ENCODE measurements around the gene GREB1L.
"Not testable (repeated sequence)": the region's sequence is repeated elsewhere in the genome, so short reads cannot be mapped to it uniquely, and the experiment has no call there.

Gene GREB1L

GRCh38 chr18:21210278-21210677, 31.8 kb upstream of the GREB1L start:
- no peak for TF ChIP-seq ZNF274 (IDR thresholded peaks at IDR 0.05; ENCODE audit: low read depth, low read length)
- no peak for TF ChIP-seq YY1 (IDR thresholded peaks at IDR 0.05; ENCODE audit: insufficient read depth, insufficient read length)
- TF ChIP-seq SUZ12 (IDR thresholded peaks at IDR 0.05; ENCODE audit: extremely low read depth, insufficient read depth, insufficient read length), result no peak
- Histone ChIP-seq H3K9me3 (ENCODE audit: insufficient read depth, low read length) (no peaks in the 10 kb centered on the region), H3K4me3 (ENCODE audit: insufficient read length, low read depth) (no peak overlapping the region), H3K36me3 (ENCODE audit: insufficient read depth, insufficient read length, low read length) (no peaks in the 10 kb centered on the region), H3K27me3 (ENCODE audit: insufficient read depth, insufficient read length) (peaks cover 3% of the 10 kb centered on the region), H3K9ac (ENCODE audit: insufficient read length, low read depth) (no peak overlapping the region), H3K4me1 (ENCODE audit: insufficient read depth, insufficient read length) (no peaks in the 10 kb centered on the region)
- no peak for DNase-seq (ENCODE audit: low read depth, low spot score)

- DNase-seq (ENCODE audit: low read depth, low spot score), result no peak
- Histone ChIP-seq H3K9ac (ENCODE audit: insufficient read length, low read depth) (no peak overlapping the region), H3K4me3 (ENCODE audit: insufficient read length, low read depth) (no peak overlapping the region), H3K27me3 (ENCODE audit: insufficient read depth, insufficient read length) (peaks cover 8% of the 10 kb centered on the region), H3K4me1 (ENCODE audit: insufficient read depth, insufficient read length) (no peaks in the 10 kb centered on the region), H3K9me3 (ENCODE audit: insufficient read depth, low read length) (no peaks in the 10 kb centered on the region), H3K36me3 (ENCODE audit: insufficient read depth, insufficient read length, low read length) (no peaks in the 10 kb centered on the region)
- TF ChIP-seq SUZ12 (IDR thresholded peaks at IDR 0.05; ENCODE audit: extremely low read depth, insufficient read depth, insufficient read length), result no peak
- no peak for TF ChIP-seq ZNF274 (IDR thresholded peaks at IDR 0.05; ENCODE audit: low read depth, low read length)
- no peak for TF ChIP-seq YY1 (IDR thresholded peaks at IDR 0.05; ENCODE audit: insufficient read depth, insufficient read length)
Measured at GRCh38 chr18:21210784-21211183, 31.2 kb upstream of the GREB1L start.

DNA sequence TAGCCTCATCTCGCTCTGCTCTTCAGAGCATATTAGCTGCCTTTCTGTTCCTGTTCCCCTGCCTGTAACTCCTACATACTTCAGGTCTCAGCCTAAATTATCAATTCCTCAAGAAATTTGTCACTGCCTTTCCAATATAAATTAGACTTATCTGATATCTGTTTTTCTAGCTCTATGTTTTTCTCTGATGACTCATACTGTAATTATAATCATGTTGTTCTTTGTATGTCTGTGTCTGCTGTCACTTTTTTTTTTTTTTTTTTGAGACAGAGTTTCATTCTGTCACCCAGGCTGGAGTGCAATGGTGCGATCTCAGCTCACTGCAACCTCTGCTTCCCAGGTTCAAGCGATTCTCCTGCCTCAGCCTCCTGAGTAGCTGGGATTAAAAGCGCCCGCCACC, 27.6 kb upstream of the GREB1L start:
- H3K9ac ChIP-seq (ENCODE audit: insufficient read length, low read depth); H3K9me3 ChIP-seq (ENCODE audit: insufficient read depth, low read length); H3K36me3 ChIP-seq (ENCODE audit: insufficient read depth, insufficient read length, low read length); H3K4me3 ChIP-seq (ENCODE audit: insufficient read length, low read depth); H3K4me1 ChIP-seq (ENCODE audit: insufficient read depth, insufficient read length); DNase-seq (ENCODE audit: low read depth, low spot score): not testable (repeated sequence)
- H3K27me3 ChIP-seq (ENCODE audit: insufficient read depth, insufficient read length), result peaks cover 29% of the 10 kb centered on the region

GRCh38 chr18:21215490-21215889, 26.5 kb upstream of the GREB1L start:
- TF ChIP-seq YY1 (IDR thresholded peaks at IDR 0.05; ENCODE audit: insufficient read depth, insufficient read length) (no peak), ZNF274 (IDR thresholded peaks at IDR 0.05; ENCODE audit: low read depth, low read length) (no peak), SUZ12 (IDR thresholded peaks at IDR 0.05; ENCODE audit: extremely low read depth, insufficient read depth, insufficient read length) (no peak)
- Histone ChIP-seq H3K9me3 (ENCODE audit: insufficient read depth, low read length) (no peaks in the 10 kb centered on the region), H3K9ac (ENCODE audit: insufficient read length, low read depth) (no peak overlapping the region), H3K4me1 (ENCODE audit: insufficient read depth, insufficient read length) (no peaks in the 10 kb centered on the region), H3K27me3 (ENCODE audit: insufficient read depth, insufficient read length) (peaks cover 36% of the 10 kb centered on the region), H3K4me3 (ENCODE audit: insufficient read length, low read depth) (no peak overlapping the region), H3K36me3 (ENCODE audit: insufficient read depth, insufficient read length, low read length) (no peaks in the 10 kb centered on the region)
- no peak for DNase-seq (ENCODE audit: low read depth, low spot score)

- H3K36me3 ChIP-seq (ENCODE audit: insufficient read depth, insufficient read length, low read length), result no peaks in the 10 kb centered on the region
- TF ChIP-seq YY1 (IDR thresholded peaks at IDR 0.05; ENCODE audit: insufficient read depth, insufficient read length), result no peak
- DNase-seq (ENCODE audit: low read depth, low spot score), result no peak
- no peaks in the 10 kb centered on the region for H3K4me1 ChIP-seq (ENCODE audit: insufficient read depth, insufficient read length)
- H3K9ac ChIP-seq (ENCODE audit: insufficient read length, low read depth), result no peak overlapping the region
- no peaks in the 10 kb centered on the region for H3K9me3 ChIP-seq (ENCODE audit: insufficient read depth, low read length)
- no peak overlapping the region for H3K4me3 ChIP-seq (ENCODE audit: insufficient read length, low read depth)
- H3K27me3 ChIP-seq (ENCODE audit: insufficient read depth, insufficient read length), result peaks cover 48% of the 10 kb centered on the region
Measured at GRCh38 chr18:21218862-21219261, 23.2 kb upstream of the GREB1L start.

- H3K9ac ChIP-seq (ENCODE audit: insufficient read length, low read depth), result no peak overlapping the region
- no peaks in the 10 kb centered on the region for H3K36me3 ChIP-seq (ENCODE audit: insufficient read depth, insufficient read length, low read length)
- H3K4me3 ChIP-seq (ENCODE audit: insufficient read length, low read depth), result no peak overlapping the region
- no peak for DNase-seq (ENCODE audit: low read depth, low spot score)
- no peak for TF ChIP-seq ZNF274 (IDR thresholded peaks at IDR 0.05; ENCODE audit: low read depth, low read length)
- no peak for TF ChIP-seq YY1 (IDR thresholded peaks at IDR 0.05; ENCODE audit: insufficient read depth, insufficient read length)
- no peaks in the 10 kb centered on the region for H3K4me1 ChIP-seq (ENCODE audit: insufficient read depth, insufficient read length)
- no peaks in the 10 kb centered on the region for H3K27me3 ChIP-seq (ENCODE audit: insufficient read depth, insufficient read length)
- H3K9me3 ChIP-seq (ENCODE audit: insufficient read depth, low read length), result no peaks in the 10 kb centered on the region
Measured at GRCh38 chr18:21230436-21230835, 11.6 kb upstream of the GREB1L start.

DNA sequence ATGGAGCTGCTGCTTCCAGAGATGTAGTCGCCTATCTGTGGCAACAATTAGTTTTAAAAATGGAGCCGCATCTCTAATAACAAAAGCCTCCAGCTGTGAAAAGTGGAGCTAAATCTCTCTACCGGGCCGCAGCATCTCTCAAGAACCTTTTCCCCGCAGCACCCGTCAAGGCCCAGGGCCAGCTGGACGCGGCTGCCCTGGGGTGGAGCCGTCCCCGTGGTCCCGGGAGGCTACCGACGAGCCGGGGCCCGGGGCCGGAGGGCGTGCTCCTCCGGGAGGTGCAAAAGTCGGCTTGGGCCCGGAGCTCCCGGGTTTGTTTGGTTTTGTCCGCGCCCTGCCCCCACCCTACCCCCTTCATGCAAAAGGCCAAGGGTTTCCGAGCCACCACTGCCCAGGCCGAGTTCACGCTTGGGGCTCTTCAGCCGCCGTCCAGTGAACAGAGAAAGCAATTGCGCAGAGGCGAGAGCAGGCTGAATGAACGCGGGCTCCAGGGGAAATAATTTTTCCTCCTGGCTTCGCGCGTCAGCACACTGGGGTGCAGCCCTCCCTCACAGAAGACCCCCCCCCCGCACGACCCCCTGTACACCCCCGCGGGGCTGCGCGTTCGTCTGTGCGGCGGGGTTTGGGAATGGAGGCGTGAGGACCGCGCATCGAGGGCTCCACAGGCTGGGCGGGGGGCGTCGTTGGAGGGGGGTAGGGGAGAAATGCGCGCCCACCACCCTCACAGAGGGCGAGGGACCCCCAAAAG, 557 bp upstream of the GREB1L start:
- no peak for TF ChIP-seq ZNF274 (IDR thresholded peaks at IDR 0.05; ENCODE audit: low read depth, low read length)
- no peak for TF ChIP-seq YY1 (IDR thresholded peaks at IDR 0.05; ENCODE audit: insufficient read depth, insufficient read length)
- no peak for TF ChIP-seq SUZ12 (IDR thresholded peaks at IDR 0.05; ENCODE audit: extremely low read depth, insufficient read depth, insufficient read length)
- peak overlapping the region; percentile 50 for H3K9ac ChIP-seq (ENCODE audit: insufficient read length, low read depth)
- no peaks in the 10 kb centered on the region for H3K4me1 ChIP-seq (ENCODE audit: insufficient read depth, insufficient read length)
- H3K36me3 ChIP-seq (ENCODE audit: insufficient read depth, insufficient read length, low read length), result no peaks in the 10 kb centered on the region
- H3K4me3 ChIP-seq (ENCODE audit: insufficient read length, low read depth), result peak overlapping the region; percentile 21
- peaks cover 55% of the 10 kb centered on the region for H3K27me3 ChIP-seq (ENCODE audit: insufficient read depth, insufficient read length)
- DNase-seq (ENCODE audit: low read depth, low spot score), result no peak
- H3K9me3 ChIP-seq (ENCODE audit: insufficient read depth, low read length), result no peaks in the 10 kb centered on the region
